CD14-positive monocyte (primary cell): ENCODE measurements around the gene RALBP1. TPM values are rescaled to one million over a fixed set of nuclear protein-coding genes. Genes with fewer than 3 reads are reported as not detected.

ENCODE experiments used
- DNase-seq, 3 donors: peaks; one replicate each; pipeline ENCODE4 v3.0.0-alpha.2; 2011 to 2022
- H2AFZ ChIP-seq: 2 replicates; pipeline ENCODE4 v1.6.0; 2012; ENCODE audit warnings: mild to moderate bottlenecking, low read depth, low read length, inconsistent platforms; ENCODE audit not compliant: insufficient read depth, poor library complexity, severe bottlenecking
- H3K27ac ChIP-seq, 2 donors: 1 replicate in 1 of 2; 2 replicates in 1 of 2; pipeline ENCODE4 v1.5.1; 2012 to 2013; ENCODE audit warnings: low read length in 2 of 2, control low read depth in 1 of 2, inconsistent platforms in 1 of 2, low read depth in 1 of 2, mild to moderate bottlenecking in 1 of 2
- H3K27me3 ChIP-seq, 2 donors: one replicate each; pipeline versions ENCODE4 v1.6.0 to v1.6.1; 2011 to 2013; ENCODE audit warnings: low read length in 2 of 2; ENCODE audit not compliant: control insufficient read depth in 2 of 2, insufficient read depth in 2 of 2
- H3K36me3 ChIP-seq, 2 donors: replicated peaks in 1 of 2; 1 replicate in 1 of 2; 2 replicates in 1 of 2; pipeline versions ENCODE4 v1.5.1 to v1.6.1; 2012 to 2013; ENCODE audit warnings: low read length in 2 of 2, control low read depth in 1 of 2, inconsistent platforms in 1 of 2, mild to moderate bottlenecking in 1 of 2; ENCODE audit not compliant: insufficient read depth in 2 of 2, control insufficient read depth in 1 of 2
- H3K4me1 ChIP-seq, 2 donors: 1 replicate in 1 of 2; 2 replicates in 1 of 2; pipeline versions ENCODE4 v1.5.1 to v1.6.1; 2012 to 2013; ENCODE audit warnings: low read length in 2 of 2, control low read depth in 1 of 2, inconsistent platforms in 1 of 2, mild to moderate bottlenecking in 1 of 2, moderate library complexity in 1 of 2; ENCODE audit not compliant: insufficient read depth in 2 of 2, control insufficient read depth in 1 of 2
- H3K4me2 ChIP-seq: replicated peaks from 2 replicates; pipeline ENCODE3; 2012; ENCODE audit warnings: low read length, moderate library complexity, mild to moderate bottlenecking; ENCODE audit not compliant: poor library complexity, severe bottlenecking; ENCODE audit errors: extremely low read depth
- H3K4me3 ChIP-seq, 3 experiments: fragments of 200-600 bp in 1 of 3; sonication (generic) in 1 of 3; replicated peaks in 1 of 3; 1 replicate in 2 of 3; 2 replicates in 1 of 3; pipeline ENCODE4 v1.5.1; 2011 to 2013; ENCODE audit warnings: low read length in 3 of 3, mild to moderate bottlenecking in 3 of 3, control low read depth in 2 of 3, low read depth in 2 of 3, inconsistent platforms in 1 of 3, moderate library complexity in 1 of 3
- H3K79me2 ChIP-seq: 2 replicates; pipeline ENCODE4 v1.6.0; 2012; ENCODE audit warnings: mild to moderate bottlenecking, control low read depth, inconsistent platforms, low read length, moderate library complexity; ENCODE audit not compliant: insufficient read depth
- H3K9ac ChIP-seq: 2 replicates; pipeline ENCODE4 v1.6.0; 2017; ENCODE audit warnings: low read length, mild to moderate bottlenecking; ENCODE audit not compliant: insufficient read depth, poor library complexity, severe bottlenecking
- H3K9me3 ChIP-seq, 2 donors: replicated peaks in 1 of 2; 1 replicate in 1 of 2; 2 replicates in 1 of 2; pipeline versions ENCODE4 v1.5.1 to v1.6.1; 2012 to 2013; ENCODE audit warnings: low read length in 2 of 2, control low read depth in 1 of 2; ENCODE audit not compliant: control insufficient read depth in 1 of 2, insufficient read depth in 1 of 2
- H4K20me1 ChIP-seq: 2 replicates; pipeline ENCODE4 v1.6.0; 2012; ENCODE audit warnings: mild to moderate bottlenecking, low read length, control low read depth, moderate library complexity; ENCODE audit not compliant: insufficient read depth
- H3K27ac Mint-ChIP-seq, 7 donors: one replicate each; pipeline ENCODE4 v1.8.0; 2020; ENCODE audit warnings: mild to moderate bottlenecking in 7 of 7, mixed read lengths in 7 of 7, moderate library complexity in 6 of 7, inconsistent platforms in 2 of 7
- H3K27me3 Mint-ChIP-seq, 3 donors: one replicate each; pipeline ENCODE4 v1.8.0; 2021 to 2022; ENCODE audit warnings: low read depth in 3 of 3, mild to moderate bottlenecking in 3 of 3, mixed read lengths in 3 of 3, moderate library complexity in 3 of 3, inconsistent platforms in 1 of 3
- H3K36me3 Mint-ChIP-seq, 2 donors: one replicate each; pipeline ENCODE4 v1.8.0; 2020; ENCODE audit warnings: mixed read lengths in 2 of 2, inconsistent platforms in 1 of 2, mild to moderate bottlenecking in 1 of 2
- H3K4me1 Mint-ChIP-seq: one replicate; pipeline ENCODE4 v1.8.0; 2020; ENCODE audit warnings: mild to moderate bottlenecking, mixed read lengths
- H3K4me3 Mint-ChIP-seq, 2 donors: one replicate each; pipeline ENCODE4 v1.8.0; 2020; ENCODE audit warnings: mild to moderate bottlenecking in 2 of 2, mixed read lengths in 2 of 2, moderate library complexity in 1 of 2
- H3K9me3 Mint-ChIP-seq, 7 donors: one replicate each; pipeline ENCODE4 v1.8.0; 2020 to 2022; ENCODE audit warnings: mixed read lengths in 7 of 7, mild to moderate bottlenecking in 6 of 7, moderate library complexity in 6 of 7, inconsistent platforms in 2 of 7
- CTCF ChIP-seq: fragments of 200-600 bp; IDR thresholded peaks from one replicate; pipeline ENCODE4 v1.8.0; 2022; ENCODE audit warnings: antibody characterized with exemption, mild to moderate bottlenecking
- WGBS: methylation state at CpG from one replicate; pipeline ENCODE4 v1.1.5; 2013; ENCODE audit warnings: missing lambda C conversion rate; ENCODE audit not compliant: insufficient coverage; 5-methylcytosine and 5-hydroxymethylcytosine counted together
- intact Hi-C, 2 donors: fragments of 100-400 bp; cut with micrococcal nuclease; formaldehyde crosslinking; loops; one replicate each; pipeline versions ENCODE4 v1.15.0 to v1.15.1; 2023
- polyA plus RNA-seq, 3 donors: library from polyadenylated mRNA; depleted of rRNA in 1 of 3; unstranded in 2 of 3; stranded (reverse) in 1 of 3; fragments of 300-500 nt in 2 of 3; fragments of >200 nt in 1 of 3; fragmentation: Illumina TruSeq in 2 of 3; gene quantifications; 1 replicate in 2 of 3; 2 replicates in 1 of 3; pipeline ENCODE4 v1.2.3, GENCODE V29; 2012 to 2021

Gene RALBP1
- polyA plus RNA-seq, 3 donors = 21.5 to 36.0 (median 32.8) TPM

DNA sequence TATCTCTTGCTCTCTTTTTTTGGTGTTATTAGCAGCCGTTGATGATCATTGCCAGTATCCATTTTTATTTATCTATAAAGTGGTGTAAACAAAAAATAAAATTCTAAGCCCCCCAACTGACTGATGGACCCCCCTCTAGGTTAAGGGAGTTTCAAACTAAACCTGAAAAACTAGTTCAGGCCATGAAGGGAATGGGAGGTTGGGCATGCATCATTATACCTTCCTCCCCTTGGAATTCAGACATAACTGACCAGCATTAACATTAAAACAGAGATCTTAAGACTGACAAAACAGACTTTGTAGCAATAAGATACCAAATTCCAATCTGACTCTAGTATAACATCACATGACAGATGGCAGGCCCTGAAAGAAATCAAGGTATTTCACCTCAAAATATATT lies 20.2 kb downstream of the RALBP1 start:
- H3K4me1 ChIP-seq = peaks cover 12 to 13% of the 10 kb centered on the region in 2 donors
- Mint-ChIP-seq H3K9me3 (peaks cover 4 to 14% (median 10%) of the 10 kb centered on the region in 7 donors), H3K4me1 (peaks cover 20% of the 10 kb centered on the region), H3K4me3 (no peak overlapping the region), H3K27ac (peak overlapping the region; percentile 37 to 84 (median 52)), H3K27me3 (peaks cover 0 to 3% (median 0%) of the 10 kb centered on the region in 3 donors), H3K36me3 (peaks cover 19 to 20% of the 10 kb centered on the region in 2 donors)
- H2AFZ ChIP-seq = no peak overlapping the region
- no peak for DNase-seq
- H3K36me3 ChIP-seq = peaks cover 2 to 13% of the 10 kb centered on the region in 2 donors
- peak overlapping the region in 1 of 2 donors; percentile 15 for H3K27ac ChIP-seq
- peaks cover 0 to 6% of the 10 kb centered on the region in 2 donors for H3K9me3 ChIP-seq
- WGBS = no CpG with 5 or more reads among the region's 1 CpG
- no peak overlapping the region for H3K4me3 ChIP-seq
- intact Hi-C loops = no loop called here
- TF ChIP-seq CTCF = no peak
- peaks cover 59% of the 10 kb centered on the region for H4K20me1 ChIP-seq
- no peak overlapping the region for H3K9ac ChIP-seq
- H3K27me3 ChIP-seq = no peaks in the 10 kb centered on the region
- H3K4me2 ChIP-seq = no peak overlapping the region
- peaks cover 97% of the 10 kb centered on the region for H3K79me2 ChIP-seq

DNA sequence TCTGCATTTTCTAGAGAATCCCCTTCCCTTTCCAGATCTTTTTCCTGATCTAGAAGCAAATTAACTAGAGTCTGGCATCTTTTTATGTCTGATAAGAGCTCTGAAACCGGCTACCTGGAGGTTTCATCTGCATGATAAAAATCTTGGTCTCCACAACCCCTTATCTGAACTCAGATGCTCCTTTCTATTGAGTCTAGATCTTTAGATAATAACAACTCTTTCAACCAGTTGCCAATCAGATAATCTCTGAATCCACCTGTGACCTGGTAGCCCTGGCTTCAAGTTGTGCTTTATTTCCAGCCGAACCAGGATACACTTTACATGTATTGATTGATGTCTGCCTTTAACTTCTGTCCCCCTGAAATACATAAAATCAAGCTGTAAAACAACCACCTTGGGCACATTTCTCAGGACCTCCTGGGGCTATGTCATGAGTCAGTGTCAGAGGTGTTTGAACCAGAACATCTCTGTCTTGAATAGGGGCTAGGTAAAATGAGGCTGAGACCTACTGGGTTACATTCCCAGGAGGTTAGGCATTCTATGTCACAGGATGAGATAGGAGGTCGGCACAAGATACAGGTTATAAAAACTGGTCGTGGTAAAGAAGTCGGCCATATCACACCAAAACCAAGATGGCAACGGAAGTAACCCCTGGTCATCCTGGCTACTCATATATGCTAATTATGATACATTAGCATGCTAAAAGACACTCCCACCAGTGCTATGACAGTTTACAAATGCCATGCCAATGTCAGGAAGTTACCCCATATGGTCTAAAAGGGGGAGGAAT lies 20.8 kb downstream of the RALBP1 start:
- Histone ChIP-seq H3K36me3 (peaks cover 2 to 20% of the 10 kb centered on the region in 2 donors), H2AFZ (no peak overlapping the region), H3K79me2 (peaks cover 97% of the 10 kb centered on the region), H4K20me1 (peaks cover 59% of the 10 kb centered on the region), H3K4me2 (no peak overlapping the region), H3K4me1 (peaks cover 12 to 13% of the 10 kb centered on the region in 2 donors), H3K27me3 (no peaks in the 10 kb centered on the region), H3K4me3 (no peak overlapping the region), H3K9ac (no peak overlapping the region), H3K9me3 (peaks cover 0 to 3% of the 10 kb centered on the region in 2 donors), H3K27ac (peak overlapping the region in 1 of 2 donors; percentile 15)
- Mint-ChIP-seq H3K4me1 (peaks cover 20% of the 10 kb centered on the region), H3K27ac (peak overlapping the region in 3 of 7 donors; percentile 10 to 37 (median 33)), H3K36me3 (peaks cover 20% of the 10 kb centered on the region in 2 donors), H3K9me3 (peaks cover 4 to 12% (median 6%) of the 10 kb centered on the region in 7 donors), H3K27me3 (peaks cover 0 to 3% (median 0%) of the 10 kb centered on the region in 3 donors), H3K4me3 (no peak overlapping the region)
- intact Hi-C loops = no loop called here
- no peak for DNase-seq
- no CpG with 5 or more reads among the region's 6 CpGs for WGBS
- no peak for TF ChIP-seq CTCF
